K562 (cell line): ENCODE results near the gene RASSF10. TPM values are rescaled to one million over a fixed set of nuclear protein-coding genes. Genes with fewer than 3 reads are reported as not detected.
A peak's percentile ranks its signal among the peaks of the same experiment; 100 is the strongest.

ENCODE experiments used
- CREB5 ChIP-seq: fragments of 250-450 bp; sonication (Bioruptor Pico); IDR thresholded peaks from 2 replicates; pipeline ENCODE4 v1.5.0; 2020; ENCODE audit warnings: mild to moderate bottlenecking
- HNRNPUL1 ChIP-seq: fragments of 200-400 bp; formaldehyde crosslinking; IDR thresholded peaks from 2 replicates; pipeline ENCODE4 v1.6.1; 2017; ENCODE audit warnings: low read length
- ID3 ChIP-seq, 2 experiments: fragments of 250-450 bp in 1 of 2; fragments of 450-650 bp in 1 of 2; sonication (Bioruptor Pico) in 1 of 2; IDR thresholded peaks; 2 replicates each; pipeline versions ENCODE4 v1.6.1 to v1.8.0; 2016 to 2021; ENCODE audit warnings: mild to moderate bottlenecking in 2 of 2, moderate library complexity in 2 of 2, missing compliant biosample characterization in 1 of 2, missing genetic modification characterization in 1 of 2
- KAT2B ChIP-seq: IDR thresholded peaks from one replicate; pipeline ENCODE4 v1.6.1; 2012; ENCODE audit warnings: low read depth, mild to moderate bottlenecking, control low read depth, inconsistent platforms, low read length, moderate library complexity
- MXI1 ChIP-seq: IDR thresholded peaks from 2 replicates; pipeline ENCODE4 v1.6.1; 2011; ENCODE audit warnings: low read depth, mild to moderate bottlenecking, improper control_type of control experiment, low read length
- MYC ChIP-seq, 2 experiments: fragments of 250-450 bp in 1 of 2; sonication (Bioruptor Pico) in 1 of 2; IDR thresholded peaks; 2 replicates each; pipeline versions ENCODE4 v1.5.1 to v1.6.1; 2012 to 2021; ENCODE audit warnings: low read depth in 2 of 2, borderline replicate concordance in 1 of 2, improper control_type of control experiment in 1 of 2, low read length in 1 of 2, mild to moderate bottlenecking in 1 of 2, moderate library complexity in 1 of 2
- NCOR1 ChIP-seq: fragments of 450-650 bp; IDR thresholded peaks from 2 replicates; pipeline ENCODE4 v1.6.1; 2016; ENCODE audit warnings: mild to moderate bottlenecking, moderate library complexity
- OTX1 ChIP-seq: fragments of 450-650 bp; formaldehyde crosslinking; IDR thresholded peaks from 2 replicates; pipeline ENCODE4 v1.4.0; 2022; ENCODE audit warnings: mild to moderate bottlenecking
- PHF21A ChIP-seq: fragments of 450-650 bp; IDR thresholded peaks from 2 replicates; pipeline ENCODE4 v1.6.1; 2017; ENCODE audit warnings: low read depth, borderline replicate concordance
- POLR2B ChIP-seq: fragments of 450-650 bp; IDR thresholded peaks from 2 replicates; pipeline ENCODE4 v1.6.1; 2018; ENCODE audit warnings: low read depth; ENCODE audit not compliant: partially characterized antibody
- PRPF4 ChIP-seq: fragments of 200-400 bp; formaldehyde crosslinking; IDR thresholded peaks from one replicate; pipeline ENCODE4 v1.6.1; 2017; ENCODE audit warnings: low read length, low read depth, mild to moderate bottlenecking; ENCODE audit not compliant: insufficient read depth, poor library complexity, severe bottlenecking
- SMARCC2 ChIP-seq: fragments of 450-650 bp; IDR thresholded peaks from 2 replicates; pipeline ENCODE4 v1.6.1; 2017; ENCODE audit warnings: antibody characterized with exemption, moderate library complexity, mild to moderate bottlenecking, low read depth
- TFE3 ChIP-seq: fragments of 450-650 bp; formaldehyde crosslinking; IDR thresholded peaks from 2 replicates; pipeline ENCODE4 v1.4.0; 2020; ENCODE audit warnings: mild to moderate bottlenecking, mixed read lengths
- USF1 ChIP-seq: sonication (generic); formaldehyde crosslinking; IDR thresholded peaks from 2 replicates; pipeline ENCODE4 v1.9.0; 2022; ENCODE audit warnings: mild to moderate bottlenecking, missing genetic modification reagents
- ZFP91 ChIP-seq: sonication (generic); formaldehyde crosslinking; IDR thresholded peaks from 2 replicates; pipeline ENCODE4 v1.8.0; 2022; ENCODE audit warnings: mild to moderate bottlenecking, missing genetic modification reagents
- ZNF23 ChIP-seq: fragments of 250-450 bp; sonication (Bioruptor Pico); IDR thresholded peaks from 2 replicates; pipeline ENCODE4 v1.4.0; 2020; ENCODE audit warnings: mild to moderate bottlenecking
- polyA plus RNA-seq, 8 experiments: library from polyadenylated mRNA; depleted of rRNA in 4 of 8; stranded (reverse) in 5 of 8; unstranded in 3 of 8; fragments of >200 nt; fragmentation: Nextera tagmentation in 2 of 8; fragmentation: Illumina TruSeq in 1 of 8; extraction: Ambion mirVana in 2 of 8; extraction: Trizol in 1 of 8; gene quantifications; 2 replicates each; pipeline versions ENCODE4 v1.2.1 to v1.2.3, GENCODE V29; 2011 to 2014; ENCODE audit warnings: inconsistent platforms in 1 of 8, missing spikeins in 1 of 8
- total RNA-seq, 7 experiments: library from RNA; depleted of rRNA in 6 of 7; stranded (reverse); fragments of >200 nt in 6 of 7; fragmentation: Illumina TruSeq in 2 of 7; extraction: Trizol in 2 of 7; gene quantifications; 2 replicates each; pipeline versions ENCODE4 v1.2.1 to v1.2.3, GENCODE V29; 2011 to 2021; ENCODE audit warnings: low replicate concordance in 1 of 7
- TF ChIP-seq, protein P1 (sequence below): fragments of 450-650 bp; IDR thresholded peaks from 2 replicates; pipeline ENCODE4 v1.6.1; 2016; ENCODE audit warnings: mild to moderate bottlenecking

RASSF10 gene
- total and polyA plus RNA-seq, 9 of the 15 experiments (the other 6 are each of a cell fraction or from before 2014, with no cell fraction given) = not detected

DNA sequence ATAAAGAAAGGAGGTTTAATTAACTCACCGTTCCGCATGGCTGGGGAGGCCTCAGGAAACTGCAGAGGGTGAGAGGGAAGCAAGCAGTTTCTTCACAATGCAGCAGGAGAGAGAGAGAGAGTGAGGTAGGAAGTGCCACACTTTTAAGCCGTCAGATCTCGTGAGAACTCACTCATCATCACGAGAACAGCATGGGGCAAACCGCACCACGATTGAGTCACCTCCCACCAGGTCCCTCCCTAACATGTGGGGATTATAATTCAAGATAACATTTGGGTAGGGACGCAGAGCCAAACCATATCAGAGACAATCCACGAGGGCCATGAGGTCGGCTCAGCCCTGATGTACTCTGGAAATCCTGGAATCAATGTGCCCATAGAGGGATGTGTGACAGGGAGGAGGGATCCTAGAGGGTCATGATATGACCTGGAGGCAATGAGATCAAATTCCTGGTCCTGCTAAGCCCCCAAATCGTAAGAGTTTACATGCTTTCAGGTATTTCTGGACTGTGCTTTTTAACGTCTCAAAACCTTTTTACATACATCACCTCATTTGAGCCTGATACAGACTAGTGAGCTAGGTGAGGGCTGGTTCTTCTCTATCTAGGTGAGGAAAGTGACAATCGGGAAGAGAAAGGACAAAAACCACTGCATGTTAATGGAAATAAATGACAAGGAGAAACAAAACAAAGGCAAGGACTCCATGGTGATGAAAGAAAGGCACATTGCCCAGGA lies 19.5 kb upstream of the RASSF10 start (continued):
- TF ChIP-seq MXI1 (peak; percentile 72; the same call in 1 of the 2 replicates), KAT2B (no peak), MYC (IDR thresholded peaks at IDR 0.05; ENCODE audit: low read depth, low read length) (peak; percentile 95), MYC (CRISPR knock-in tag; IDR thresholded peaks at IDR 0.05; ENCODE audit: borderline replicate concordance, low read depth) (no peak; the same call in 1 of the 2 replicates), USF1 (CRISPR knock-in tag) (0 out of 2 replicates have a peak, but pooled peaks have one; percentile 30), TFE3 (peak; percentile 14; the same call in 1 of the 2 replicates), NCOR1 (peak; percentile 94), ID3 (CRISPR knock-in tag; IDR thresholded peaks at IDR 0.05) (no peak), ID3 (tag; IDR thresholded peaks at IDR 0.05) (peak; percentile 87), HNRNPUL1 (no peak), POLR2B (peak; percentile 96), OTX1 (CRISPR knock-in tag) (peak; percentile 72; the same call in 1 of the 2 replicates), ZNF23 (CRISPR knock-in tag) (no peak), CREB5 (CRISPR knock-in tag) (no peak), ZFP91 (CRISPR knock-in tag) (no peak), PRPF4 (no peak), SMARCC2 (peak; percentile 82), PHF21A (no peak)
- TF ChIP-seq, protein P1, sequence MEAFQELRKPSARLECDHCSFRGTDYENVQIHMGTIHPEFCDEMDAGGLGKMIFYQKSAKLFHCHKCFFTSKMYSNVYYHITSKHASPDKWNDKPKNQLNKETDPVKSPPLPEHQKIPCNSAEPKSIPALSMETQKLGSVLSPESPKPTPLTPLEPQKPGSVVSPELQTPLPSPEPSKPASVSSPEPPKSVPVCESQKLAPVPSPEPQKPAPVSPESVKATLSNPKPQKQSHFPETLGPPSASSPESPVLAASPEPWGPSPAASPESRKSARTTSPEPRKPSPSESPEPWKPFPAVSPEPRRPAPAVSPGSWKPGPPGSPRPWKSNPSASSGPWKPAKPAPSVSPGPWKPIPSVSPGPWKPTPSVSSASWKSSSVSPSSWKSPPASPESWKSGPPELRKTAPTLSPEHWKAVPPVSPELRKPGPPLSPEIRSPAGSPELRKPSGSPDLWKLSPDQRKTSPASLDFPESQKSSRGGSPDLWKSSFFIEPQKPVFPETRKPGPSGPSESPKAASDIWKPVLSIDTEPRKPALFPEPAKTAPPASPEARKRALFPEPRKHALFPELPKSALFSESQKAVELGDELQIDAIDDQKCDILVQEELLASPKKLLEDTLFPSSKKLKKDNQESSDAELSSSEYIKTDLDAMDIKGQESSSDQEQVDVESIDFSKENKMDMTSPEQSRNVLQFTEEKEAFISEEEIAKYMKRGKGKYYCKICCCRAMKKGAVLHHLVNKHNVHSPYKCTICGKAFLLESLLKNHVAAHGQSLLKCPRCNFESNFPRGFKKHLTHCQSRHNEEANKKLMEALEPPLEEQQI = peak; percentile 89
